ENCODE data around the gene SMARCD1.

DNA sequence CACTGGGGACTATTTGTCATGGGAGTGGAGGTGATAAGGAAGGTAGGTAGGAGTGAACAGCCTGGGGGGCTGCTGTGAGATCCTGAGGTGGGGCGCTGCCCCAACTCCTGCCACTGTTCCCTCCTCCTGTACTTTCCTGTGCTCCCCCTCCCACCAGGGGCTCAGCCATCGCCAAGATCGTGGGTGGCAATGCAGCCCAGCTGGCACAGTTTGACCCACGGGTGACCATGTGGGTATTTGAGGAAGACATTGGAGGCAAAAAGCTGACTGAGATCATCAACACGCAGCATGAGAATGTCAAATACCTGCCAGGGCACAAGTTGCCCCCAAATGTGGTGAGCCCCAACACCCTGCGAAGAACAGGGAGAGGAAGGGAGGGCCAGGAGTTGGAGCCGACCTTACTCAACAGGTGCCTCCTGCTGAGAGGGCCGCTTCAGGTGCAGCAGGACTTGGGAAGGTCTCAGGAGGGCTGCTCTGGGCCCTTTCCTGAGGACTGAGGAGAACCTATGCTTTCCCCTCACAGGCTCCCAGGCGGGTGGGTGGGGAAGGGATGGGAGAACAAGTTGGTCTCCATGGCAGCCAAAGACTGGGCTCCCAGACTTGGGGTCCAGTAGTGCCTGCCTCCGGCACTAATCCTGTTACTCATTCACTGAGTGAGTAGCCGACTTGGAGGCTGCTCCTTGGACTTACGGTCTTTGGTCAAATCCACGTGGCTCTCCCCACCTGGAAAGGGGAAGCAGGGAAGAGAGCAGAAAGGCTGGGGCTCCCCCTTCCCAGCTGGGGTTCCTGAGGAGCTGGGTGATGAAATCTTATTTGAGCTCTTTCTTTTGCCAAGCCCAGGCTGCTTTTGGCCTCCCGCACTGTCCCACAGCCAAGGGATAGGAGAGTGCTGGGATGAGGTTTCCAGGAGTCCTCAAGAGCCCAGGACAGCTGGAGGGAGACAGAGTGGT, 19.6 kb downstream of the SMARCD1 start:
- TF ChIP-seq TAF1 (IDR thresholded peaks at IDR 0.05; ENCODE audit: borderline replicate concordance, insufficient read depth, low read length) (no peak), POLR2AphosphoS5 (IDR thresholded peaks at IDR 0.05; ENCODE audit: low read depth, low read length) (no peak), REST (IDR thresholded peaks at IDR 0.05; ENCODE audit: insufficient read depth in 1 of 2, low read depth in 2 of 2, low read length in 2 of 2) (no peak), FOXP2 (optimal IDR thresholded peaks at IDR 0.05; ENCODE audit: borderline replicate concordance, extremely low read depth, extremely low read length, insufficient read depth) (no peak), SIN3A (IDR thresholded peaks at IDR 0.05; ENCODE audit: borderline replicate concordance, insufficient read depth, low read length) (no peak)

All from PFSK-1 (cell line).